ENCODE data around the gene PRR15L.
"Not testable (repeated sequence)": the region's sequence is repeated elsewhere in the genome, so short reads cannot be mapped to it uniquely, and the experiment has no call there.

PRR15L gene, protein sequence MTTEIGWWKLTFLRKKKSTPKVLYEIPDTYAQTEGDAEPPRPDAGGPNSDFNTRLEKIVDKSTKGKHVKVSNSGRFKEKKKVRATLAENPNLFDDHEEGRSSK

DNA sequence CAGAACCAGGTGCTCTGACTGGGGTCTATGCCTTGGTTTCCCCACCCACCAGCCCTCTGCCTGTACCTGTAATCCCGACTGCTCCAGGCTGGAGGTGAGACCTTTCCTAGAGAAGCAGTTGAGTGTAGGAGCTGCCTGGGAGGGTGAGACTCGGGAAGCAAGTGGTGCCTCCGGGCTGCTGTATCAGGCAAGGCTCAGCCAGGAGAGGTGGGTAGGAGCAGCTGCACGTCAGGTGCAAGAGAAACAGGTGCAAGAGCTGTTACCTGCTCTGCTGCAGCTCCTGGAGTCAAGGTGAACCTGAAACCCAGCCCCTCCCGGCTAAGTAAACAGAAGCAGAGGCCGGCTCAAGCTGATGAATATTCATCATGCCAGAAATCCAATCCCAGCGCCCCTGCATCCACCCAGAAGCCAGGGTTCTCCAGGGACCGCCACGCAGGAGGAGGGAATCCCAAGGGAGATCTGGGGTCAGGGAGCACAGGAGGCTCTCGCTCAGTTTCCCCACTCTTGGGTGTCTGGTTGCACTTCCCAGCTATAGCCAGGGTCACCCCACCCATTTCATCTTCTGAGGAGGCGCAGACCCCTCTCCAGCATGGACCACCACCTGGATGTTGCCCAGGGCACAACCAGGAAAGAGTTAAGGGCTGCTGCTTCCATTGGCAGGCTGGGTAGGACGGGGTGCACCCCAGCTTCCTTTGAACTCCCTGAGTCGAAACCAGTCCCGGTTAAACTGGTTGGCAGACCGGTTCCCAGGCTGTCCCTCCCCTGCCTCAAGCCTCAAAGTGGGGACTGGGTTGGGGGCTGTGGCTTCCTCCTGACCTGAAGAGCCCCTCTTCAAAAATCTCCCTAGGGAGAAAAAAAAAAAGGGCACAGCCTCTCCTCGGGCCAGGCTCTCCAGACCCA, at the start of gene PRR15L:
Gene PRR15L (minus strand): TSS at position 293 of the 900 bp plus-strand sequence. CDS start 4,649 bp downstream, outside the sequence.
- peak; percentile 92 for DNase-seq

DNA sequence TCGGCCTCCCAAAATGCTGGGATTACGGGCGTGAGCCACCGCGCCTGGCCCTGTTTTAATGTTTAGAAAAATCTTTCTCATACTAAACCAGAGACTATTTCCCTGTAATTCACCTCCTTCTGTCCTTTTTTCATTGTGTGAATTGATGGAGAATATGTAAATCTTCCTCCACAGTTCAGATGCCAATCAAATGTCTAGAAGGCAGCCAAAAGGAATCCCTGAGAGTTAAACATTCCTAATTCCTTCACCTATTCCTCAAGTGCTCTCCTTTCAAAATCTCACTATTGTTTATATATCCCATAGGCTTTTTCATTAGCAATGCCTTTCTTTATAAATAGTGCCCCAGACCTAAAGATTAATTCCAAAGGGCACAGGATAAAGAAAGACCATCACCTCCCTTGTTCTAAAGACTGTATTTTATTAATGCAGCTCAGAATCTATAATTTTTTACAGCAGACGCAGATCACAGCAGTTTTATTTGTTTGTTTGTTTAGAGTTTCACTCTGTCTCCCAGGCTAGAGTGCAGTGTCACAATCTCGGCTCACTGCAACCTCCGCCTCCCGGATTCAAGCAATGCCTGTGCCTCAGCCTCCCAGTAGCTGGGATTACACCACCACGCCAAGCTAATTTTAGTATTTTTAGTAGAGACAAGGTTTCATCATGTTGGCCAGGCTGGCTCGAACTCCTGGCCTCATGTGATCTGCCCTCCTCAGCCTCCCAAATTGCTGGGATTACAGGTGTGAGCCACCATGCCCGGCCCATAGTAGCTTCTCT, 49.4 kb upstream of the PRR15L start:
- no peak for DNase-seq

DNA sequence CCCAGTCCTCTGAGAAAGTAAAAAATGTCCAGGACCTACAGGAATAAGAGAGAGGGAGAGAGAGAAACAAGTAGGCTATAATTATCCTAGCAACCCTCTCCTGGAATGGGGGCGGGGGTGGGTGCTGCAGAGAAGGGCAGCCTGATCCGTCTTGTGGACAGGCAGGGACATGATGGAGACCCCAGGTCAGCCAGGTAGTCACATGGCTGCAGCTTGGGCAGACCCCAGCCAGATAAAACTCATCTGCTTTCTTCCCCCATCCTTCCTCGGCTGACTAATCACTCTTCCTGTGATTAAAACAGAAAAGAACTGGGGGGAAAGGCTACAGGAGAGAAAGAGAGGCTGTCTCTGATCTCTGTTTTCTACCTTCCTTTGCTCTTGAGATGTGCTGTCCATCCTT, 47.3 kb upstream of the PRR15L start:
- no peak for DNase-seq

DNA sequence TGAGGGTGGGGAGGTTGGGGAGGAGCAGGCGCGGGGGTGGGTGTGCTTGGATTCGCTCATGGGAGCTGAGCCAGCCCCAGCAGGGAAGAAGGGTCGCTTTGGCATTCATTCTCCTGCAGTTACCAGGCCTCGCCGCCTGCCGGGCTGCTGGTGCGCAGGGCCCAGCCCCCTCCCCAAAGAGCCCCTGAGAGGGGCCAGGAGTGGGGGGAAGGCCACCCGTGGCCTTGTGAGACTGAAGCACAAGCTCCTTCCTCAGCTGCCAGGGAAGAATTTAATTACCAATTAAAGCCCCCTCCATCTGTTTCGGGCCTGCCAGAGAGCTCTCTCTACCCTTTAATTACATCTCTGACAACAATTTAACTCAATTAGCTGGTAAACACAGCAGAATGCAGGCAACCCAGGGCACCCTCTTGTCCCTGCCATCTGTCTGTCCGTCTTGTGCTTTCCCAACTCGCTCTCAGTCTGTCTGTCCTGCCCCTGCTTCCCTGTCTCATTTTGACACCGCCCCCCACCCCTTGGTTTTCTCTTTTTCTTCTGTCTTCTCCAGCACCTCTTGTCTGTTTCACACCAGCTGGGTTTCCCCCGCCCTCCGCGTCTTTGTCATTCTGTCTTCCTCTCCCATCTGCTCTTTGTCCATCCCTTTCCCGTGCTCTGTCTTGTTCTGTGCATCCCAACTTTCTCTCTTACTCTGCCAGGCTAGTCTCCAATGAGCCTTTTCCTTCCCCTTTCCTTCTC, 45.9 kb upstream of the PRR15L start:
- no peak for DNase-seq

DNA sequence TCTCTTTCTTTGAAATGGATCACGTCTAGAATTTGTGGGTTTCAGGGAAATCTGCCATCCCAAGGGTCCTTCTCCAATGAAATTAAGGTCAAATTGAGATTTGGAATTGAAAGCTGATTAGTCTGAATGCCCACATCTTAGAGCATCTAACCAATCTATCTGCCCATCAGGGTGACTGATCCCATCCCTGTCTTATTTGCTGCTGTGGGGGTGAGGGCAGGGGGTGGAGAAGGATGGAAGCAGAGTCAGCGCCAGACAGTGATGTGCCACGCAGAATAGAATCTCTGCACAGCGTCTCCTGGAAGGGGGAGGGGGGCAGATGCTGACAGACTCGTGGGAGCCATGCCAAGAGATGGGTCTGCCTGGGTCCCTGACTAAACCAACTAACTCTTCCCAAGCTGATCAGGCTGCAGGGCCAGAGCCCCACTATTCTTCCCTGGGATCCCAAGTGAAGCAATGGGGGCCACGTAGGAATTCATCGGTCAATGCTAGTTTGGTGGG, 45.3 kb upstream of the PRR15L start:
- no peak for DNase-seq

DNA sequence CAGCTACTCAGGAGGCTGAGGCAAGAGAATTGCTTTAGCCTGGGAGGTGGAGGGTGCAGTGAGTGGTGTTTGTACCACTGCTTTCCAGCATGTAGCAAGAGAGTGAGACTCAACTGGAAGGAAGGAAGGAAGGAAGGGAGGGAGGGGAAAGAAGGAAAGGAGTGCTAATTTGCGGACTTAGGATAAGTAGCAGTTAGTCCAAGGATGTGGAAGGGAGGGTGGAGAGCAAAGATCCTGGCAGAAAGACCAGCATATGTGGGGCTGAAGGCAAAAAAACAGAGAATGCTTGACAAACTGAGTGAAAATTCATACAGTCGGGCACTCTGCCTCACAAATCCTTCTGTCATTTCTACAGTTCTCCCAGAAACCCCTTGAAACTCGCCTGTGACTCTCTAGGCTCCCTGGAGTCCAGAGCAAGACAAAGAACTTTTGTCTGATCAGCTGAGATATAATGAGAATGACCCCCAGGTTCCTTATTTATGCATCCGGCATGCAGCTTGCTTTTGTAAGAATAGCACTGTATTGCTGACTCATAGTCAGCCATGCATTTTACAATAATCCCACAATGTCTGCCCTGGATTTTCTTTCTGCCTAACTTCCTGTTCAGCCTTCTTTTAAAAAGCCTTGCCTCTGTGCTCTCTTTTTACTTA, 44.7 kb upstream of the PRR15L start:
- DNase-seq: no peak

DNA sequence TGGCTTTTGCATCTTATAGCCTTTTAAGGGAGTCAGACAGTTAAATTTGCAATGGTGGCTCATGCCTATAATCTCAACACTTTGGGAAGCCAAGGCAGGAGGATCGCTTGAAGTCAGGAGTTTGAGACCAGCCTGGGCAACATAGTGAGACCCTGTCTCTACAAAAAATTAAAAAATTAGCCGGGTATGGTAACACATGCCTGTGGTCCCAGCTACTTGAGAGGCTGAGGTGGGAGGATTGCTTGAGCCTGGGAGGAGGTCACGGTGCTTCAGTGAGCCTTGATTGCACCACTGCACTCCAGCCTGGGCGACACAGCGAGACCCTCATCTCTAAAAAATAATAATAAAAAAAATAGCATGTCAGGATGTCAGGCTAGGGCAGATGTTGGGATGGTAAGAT, 44.0 kb upstream of the PRR15L start:
- DNase-seq: not testable (repeated sequence)

DNA sequence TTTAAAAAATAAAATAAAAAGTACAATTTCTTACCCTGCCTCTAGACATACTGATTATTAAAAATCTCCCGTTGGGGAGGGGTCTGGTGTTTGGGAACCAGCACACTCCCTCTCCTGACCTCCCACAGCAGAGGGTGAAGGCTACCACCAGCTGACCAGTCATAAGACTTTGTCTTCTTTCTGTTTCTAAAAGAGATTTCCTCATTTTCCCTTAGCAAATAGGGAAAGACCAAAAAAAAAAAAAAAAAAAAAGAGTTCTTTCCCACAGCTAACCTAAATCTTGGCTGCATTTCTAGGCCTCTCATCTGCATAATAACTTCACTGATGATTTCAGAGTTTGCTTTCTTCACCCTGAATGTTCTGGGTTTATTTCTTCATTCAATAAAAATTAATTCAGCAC, 43.5 kb upstream of the PRR15L start:
- no peak for DNase-seq

DNA sequence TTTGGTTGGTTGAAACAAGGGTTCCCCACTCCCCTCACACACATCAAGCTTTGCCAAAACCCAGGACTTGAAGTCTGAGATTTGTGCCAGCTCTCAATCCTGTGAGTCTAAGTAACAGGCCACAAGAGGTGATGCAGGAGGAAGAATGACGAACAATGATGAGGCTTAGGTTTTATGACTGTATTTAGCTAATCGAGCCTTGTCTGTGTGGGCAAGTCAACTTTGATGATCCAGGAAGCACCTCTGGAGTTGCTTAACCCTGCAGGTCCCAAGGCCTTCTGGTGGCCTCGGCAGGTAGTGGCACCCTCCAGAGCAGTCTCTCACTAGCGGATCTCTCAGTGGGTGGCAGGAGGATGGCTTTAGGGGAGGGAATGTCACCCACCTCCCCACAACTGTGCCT, 41.9 kb upstream of the PRR15L start:
- DNase-seq: no peak

DNA sequence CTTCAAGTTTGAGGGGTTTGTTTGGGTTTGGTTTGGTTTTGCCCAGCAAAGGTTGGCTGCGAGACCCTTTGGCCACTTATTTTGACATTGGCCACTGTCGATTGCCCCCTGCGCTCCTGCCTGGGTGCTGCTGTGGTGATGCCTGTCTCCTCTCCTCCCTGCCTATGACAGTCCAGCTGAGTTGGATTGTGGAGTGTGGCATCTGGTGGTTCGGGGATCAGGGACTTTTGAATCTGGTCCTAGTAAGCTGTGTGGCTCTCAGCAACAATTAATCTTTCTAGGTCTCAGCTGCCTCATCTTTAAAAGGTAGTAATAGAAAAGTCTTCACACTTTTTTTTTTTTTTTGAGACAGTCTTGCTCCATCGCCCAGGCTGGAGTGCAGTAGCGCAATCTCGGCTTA, 40.4 kb upstream of the PRR15L start:
- DNase-seq: no peak

DNA sequence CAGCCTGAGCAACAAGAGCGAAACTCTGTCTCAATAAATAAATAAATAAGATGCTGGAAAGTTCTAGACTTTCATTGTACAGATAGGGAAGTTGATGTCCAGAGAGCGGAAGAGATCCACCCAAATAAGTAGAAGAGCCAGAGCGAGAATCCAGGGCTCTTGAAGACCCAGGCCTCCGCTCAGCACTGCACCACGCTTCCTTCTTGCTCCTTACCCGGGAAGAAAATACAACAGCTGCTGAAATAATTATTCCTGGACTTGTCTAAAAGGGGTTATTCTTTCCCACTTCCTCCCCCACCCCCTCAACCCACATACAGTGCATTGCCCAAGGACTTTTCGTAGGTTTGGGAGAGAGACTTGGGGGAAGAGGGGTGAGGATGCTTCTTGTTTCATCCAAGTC, 39.9 kb upstream of the PRR15L start:
- no peak for DNase-seq

DNA sequence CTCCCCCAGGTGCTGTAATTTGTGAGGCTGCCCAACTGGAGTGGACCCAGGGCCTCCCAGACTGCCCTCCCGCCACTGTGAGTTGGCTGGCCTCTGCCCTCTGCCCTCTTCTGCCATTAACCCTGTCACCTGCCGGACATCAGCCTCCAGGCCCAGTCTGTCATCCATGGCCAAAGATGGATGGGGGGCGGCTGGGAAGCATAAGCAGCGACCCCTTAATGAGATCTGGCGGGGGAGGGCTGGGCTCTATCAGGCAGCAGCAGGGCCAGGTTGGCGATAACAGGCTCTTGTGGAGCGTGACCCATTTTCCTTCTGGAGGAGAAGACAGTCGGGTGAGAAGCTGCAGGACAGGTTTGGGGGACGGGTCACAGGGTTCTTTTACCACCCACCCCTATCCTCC, 38.5 kb upstream of the PRR15L start:
- DNase-seq: no peak

DNA sequence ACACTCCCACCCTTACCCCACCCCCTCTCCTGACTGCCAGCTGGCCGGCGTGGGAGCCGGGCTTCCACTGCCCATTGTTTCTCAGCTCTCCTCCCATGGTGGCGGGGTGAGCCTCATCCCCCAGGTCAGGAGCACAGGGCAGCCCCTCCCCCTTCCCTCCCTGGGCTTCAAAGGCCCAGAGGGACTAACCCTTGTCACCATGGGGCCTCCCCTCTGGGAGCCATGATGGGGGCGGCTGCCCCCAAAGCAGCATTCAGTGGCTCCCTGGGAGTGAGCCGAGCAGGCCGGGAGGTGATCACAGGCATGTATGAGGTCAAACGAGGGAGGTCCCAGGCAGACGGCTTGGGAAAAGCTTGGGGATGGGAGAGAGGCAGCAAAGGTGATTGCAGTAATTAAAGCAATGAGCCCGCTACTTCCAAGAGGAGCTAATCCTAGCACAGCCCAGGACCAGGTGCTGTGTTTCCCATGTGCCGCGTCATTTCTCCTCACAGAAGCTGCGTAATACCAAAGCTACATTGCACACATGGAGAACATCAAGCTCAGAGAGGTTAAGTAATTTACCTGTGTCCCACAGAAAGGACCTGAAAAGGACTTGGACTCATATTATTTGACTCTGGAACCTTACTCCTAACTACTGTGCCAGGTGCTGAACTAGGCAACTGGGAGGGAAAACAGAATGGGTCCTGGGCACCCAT, 37.7 kb upstream of the PRR15L start:
- DNase-seq: no peak

DNA sequence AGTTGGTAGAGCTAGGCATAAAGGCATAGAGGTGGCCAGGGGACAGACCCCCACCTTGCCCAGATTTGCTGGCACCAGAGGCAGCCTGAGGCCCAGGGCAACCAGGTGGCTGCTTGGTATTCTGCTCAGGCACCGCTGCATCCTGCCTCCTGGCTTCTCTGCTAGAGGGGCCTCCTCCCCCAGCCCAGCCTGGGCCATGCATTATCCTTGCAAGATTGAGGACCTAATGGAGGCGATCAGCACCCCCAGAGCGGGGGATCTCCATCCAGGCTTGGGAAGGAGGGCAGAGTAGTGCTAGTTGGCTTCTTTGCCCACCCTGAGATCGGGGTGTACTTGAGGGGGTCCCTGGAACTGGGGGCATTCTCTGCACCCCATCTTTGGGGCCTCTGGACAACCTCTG, 37.0 kb upstream of the PRR15L start:
- DNase-seq: no peak

DNA sequence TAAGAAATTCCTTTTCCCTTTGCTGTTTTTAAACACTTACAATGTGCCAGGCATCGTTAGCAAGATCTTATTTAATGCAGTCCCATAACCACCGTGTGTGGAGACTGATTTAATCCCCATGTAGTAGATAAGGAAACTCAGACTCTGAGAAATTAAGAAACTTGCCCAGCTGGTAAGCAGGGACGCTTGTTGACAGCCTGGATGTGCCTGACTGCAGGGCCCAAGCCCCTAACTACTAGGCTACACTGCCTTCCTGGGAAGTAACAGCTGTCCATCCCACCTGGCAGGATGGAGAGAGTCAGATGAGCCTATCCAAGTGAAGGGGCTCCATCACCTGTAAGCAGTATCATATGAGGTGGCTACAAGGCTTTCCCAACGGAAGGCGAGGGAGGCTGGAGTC, 36.3 kb upstream of the PRR15L start:
- DNase-seq: no peak

DNA sequence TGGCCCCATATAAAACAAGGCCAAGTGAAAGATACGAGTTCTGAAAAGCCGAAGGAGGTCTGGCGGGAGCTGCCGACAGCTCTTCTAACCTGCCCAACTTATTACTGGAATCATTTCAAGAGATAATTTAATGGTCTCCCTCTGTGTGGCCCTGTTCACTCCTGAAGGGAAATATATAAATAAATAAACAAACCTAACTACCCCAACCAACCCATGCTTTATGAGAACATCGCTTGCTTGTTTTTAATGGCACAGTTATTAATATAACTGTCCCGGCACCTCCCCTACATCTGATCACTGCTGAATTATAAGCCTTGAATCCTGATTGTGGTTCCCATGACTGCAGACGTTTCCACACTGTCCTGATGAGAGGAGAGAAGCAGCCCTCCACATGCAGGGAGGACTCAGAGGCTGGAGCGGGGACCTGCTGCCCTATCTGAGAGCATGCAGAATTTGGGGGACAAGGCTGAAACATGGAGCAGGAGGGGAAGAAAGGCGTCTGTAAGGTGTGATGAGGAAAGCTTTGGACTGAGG, 35.4 kb upstream of the PRR15L start:
- no peak for DNase-seq

DNA sequence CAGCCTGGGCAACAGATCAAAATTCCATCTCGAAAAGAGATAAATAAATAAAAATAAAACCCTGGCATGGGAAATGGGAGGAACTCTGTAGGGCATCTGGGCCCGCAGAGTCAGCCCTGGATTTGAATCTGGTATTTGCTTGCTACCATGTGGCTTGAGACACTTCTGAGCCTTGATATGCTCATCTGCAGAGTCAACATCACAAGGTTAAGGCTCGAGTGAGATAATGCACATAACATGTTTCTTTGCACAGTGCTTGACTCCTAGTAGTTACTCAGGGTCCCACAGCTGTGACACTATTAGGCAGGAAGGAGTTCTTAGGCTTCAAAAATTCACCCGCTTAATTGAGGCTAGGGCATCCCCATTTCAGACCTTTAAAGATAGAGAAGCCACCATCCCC, 34.5 kb upstream of the PRR15L start:
- no peak for DNase-seq

DNA sequence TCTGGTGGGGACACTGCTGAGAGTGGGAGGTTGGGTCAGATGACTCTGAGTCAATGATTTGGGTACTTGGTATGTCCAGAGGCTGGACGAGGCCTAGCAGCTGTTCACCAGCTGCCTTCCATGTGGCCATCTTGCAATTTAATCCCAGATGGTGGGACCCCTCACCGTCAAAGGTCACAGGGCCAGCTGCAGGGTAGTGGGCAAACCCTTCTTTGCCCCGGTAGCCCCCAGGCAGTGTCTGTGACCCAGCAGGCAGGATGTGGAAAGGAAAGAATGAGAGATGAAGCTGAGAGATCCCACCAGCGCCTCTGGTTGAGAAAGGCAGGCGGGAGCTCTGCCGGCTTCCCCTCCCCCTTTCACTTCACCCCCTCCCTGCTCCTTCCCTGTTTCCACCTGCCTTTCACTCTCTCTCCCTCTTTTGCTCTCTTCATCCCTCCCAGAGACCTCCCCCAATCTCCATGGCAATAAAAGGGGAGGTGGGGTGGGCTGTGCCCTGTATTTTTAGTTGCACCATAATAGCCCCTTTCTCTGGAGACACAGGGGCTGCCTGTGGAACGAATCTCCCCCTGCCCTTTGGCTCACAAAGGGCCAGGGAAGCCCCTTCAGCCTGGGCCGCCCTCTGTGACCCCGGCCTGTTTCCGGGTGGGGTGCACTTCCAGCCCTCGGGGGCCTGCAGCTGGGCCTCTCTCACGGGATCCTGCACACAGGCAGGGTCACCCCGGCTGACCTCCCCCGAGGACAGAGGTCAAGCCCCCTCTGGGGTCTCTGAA, 33.5 kb upstream of the PRR15L start:
- DNase-seq: no peak

DNA sequence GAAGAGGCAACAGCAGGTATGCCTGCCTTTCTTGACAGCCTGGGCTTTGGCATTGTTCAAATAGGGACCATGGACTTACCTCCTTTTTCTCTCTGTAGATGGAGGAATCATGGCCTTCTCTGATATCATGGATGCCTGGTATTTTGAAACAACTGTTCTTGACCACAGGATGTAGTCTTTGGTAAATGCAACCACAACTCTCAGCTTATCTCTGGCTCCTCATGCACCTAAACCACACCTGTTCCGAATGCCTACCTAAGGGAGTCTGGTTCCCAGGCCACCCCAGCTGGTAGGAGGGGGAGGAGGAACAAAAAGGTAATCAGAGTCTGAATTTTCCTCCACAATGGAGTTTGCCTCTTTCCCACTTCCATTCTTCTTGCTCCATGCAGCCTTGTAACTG, 32.0 kb upstream of the PRR15L start:
- DNase-seq: no peak

DNA sequence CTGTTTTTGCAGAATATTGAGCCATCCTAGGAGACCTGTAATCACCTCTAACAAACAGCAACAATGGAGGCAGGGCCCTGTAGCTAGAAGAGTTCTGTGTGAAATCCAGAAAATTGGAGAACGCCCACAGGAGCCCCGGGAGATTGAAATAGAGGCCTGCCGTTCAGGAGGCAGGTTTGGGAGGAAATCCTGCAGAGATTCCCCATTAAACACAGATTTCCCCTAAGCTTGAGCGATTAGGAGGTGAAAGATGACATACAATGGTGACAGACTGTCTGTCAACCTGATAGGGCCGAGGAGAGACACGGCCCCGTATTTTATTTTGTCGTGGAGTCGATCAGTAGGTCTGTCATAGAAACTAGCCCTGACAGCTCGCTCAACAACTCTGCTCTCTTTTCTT, 31.5 kb upstream of the PRR15L start:
- DNase-seq: no peak

DNA sequence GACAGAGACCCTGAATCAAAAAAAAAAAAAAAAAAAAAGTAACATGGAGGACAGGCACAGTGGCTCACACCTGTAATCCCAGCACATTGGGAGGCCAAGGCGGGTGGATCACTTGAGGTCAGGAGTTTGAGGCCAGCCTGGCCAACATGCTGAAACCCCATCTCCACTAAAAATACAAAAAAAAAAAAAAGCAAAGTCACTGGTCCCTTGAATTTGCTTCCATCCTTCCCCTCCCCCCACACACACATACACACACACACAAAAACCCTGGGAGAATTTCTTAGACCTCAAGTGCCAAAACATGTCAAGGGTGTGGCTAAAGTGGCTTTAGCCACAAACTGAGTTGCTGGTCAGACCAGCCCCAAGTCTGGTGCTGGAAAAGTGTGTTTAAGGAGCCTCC, 30.8 kb upstream of the PRR15L start:
- DNase-seq: not testable (repeated sequence)
